ACC112 (cell line): ENCODE measurements around the gene ACTR10.
A peak's percentile ranks its signal among the peaks of the same experiment; 100 is the strongest.

Source experiments
- H2AFZ ChIP-seq: fragments of 200-600 bp; sonication (generic); one replicate; pipeline ENCODE4 v1.6.0; 2017; ENCODE audit warnings: antibody characterized with exemption, low read length; ENCODE audit not compliant: unreplicated experiment
- H3K27ac ChIP-seq: fragments of 200-600 bp; sonication (generic); 2 replicates; pipeline ENCODE4 v1.5.1; 2014; ENCODE audit warnings: low read depth, mild to moderate bottlenecking, antibody characterized with exemption, low read length, moderate library complexity
- H3K27me3 ChIP-seq: fragments of 200-600 bp; sonication (generic); 2 replicates; pipeline ENCODE4 v1.6.1; 2014; ENCODE audit warnings: mild to moderate bottlenecking, antibody characterized with exemption, low read length, moderate library complexity, mixed read lengths; ENCODE audit not compliant: insufficient read depth
- H3K36me3 ChIP-seq: fragments of 200-600 bp; sonication (generic); 2 replicates; pipeline ENCODE4 v1.6.1; 2016; ENCODE audit warnings: mild to moderate bottlenecking, antibody characterized with exemption, low read length, moderate library complexity, mixed read lengths; ENCODE audit not compliant: insufficient read depth
- H3K4me1 ChIP-seq: fragments of 200-600 bp; sonication (generic); one replicate; pipeline ENCODE4 v1.6.1; 2016; ENCODE audit warnings: low read length, mixed read lengths; ENCODE audit not compliant: insufficient read depth, unreplicated experiment, control insufficient read depth
- H3K4me3 ChIP-seq: fragments of 200-600 bp; sonication (generic); 2 replicates; pipeline ENCODE4 v1.5.1; 2014; ENCODE audit warnings: mild to moderate bottlenecking, low read depth, low read length
- H3K79me2 ChIP-seq: fragments of 200-600 bp; sonication (generic); one replicate; pipeline ENCODE4 v1.6.0; 2016; ENCODE audit warnings: low read length; ENCODE audit not compliant: control insufficient read depth, unreplicated experiment, insufficient read depth

Gene ACTR10

DNA sequence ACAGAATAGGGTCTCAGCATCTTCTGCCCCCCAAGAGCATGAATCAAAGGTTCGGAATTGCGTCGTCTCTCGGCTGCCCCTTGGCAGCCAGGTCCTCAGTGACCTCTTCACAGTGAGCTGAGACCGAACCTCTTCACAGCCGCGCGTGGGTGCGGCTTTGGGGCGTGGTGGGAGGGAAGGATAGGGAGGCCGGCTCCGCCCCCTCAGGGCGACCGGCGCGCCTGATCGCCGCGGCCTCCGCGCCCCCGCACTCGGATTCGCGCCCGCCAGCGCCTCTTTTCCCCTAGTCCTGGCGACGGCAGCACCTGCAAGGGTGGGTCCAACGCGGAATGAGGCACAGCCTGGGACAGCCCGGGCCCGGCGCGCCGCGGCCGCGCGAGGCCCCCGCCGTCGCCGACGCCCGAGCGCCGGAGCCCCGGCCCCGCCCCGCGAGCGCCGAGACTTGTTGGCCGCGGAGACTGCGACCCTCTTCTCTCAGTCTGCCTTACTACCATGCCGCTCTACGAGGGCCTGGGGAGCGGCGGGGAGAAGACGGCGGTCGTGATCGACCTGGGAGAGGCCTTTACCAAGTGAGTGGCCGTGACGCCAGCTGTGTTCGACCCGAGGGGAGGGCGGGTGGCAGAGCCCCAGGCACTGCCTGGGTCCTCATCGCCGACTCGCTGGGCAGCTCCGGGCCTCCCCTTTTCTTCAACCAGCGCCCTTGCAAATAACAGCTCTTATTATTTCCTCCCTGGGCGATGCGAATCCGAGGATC, at the start of gene ACTR10:
TSS of gene ACTR10 (plus strand) at position 424 of the 754 bp plus-strand sequence. CDS start at position 493, 69 bp downstream.
- H3K79me2 ChIP-seq = peaks cover 30% of the 10 kb centered on the region
- H3K4me1 ChIP-seq = peaks cover 4% of the 10 kb centered on the region
- H2AFZ ChIP-seq = peak within 1 kb of the TSS; percentile 95
- peak within 1 kb of the TSS; percentile 86 for H3K27ac ChIP-seq
- H3K36me3 ChIP-seq = 0 out of 2 replicates have a peak, but pooled peaks cover 4% of the 10 kb centered on the region
- H3K27me3 ChIP-seq = no peaks in the 10 kb centered on the region
- H3K4me3 ChIP-seq = peak within 1 kb of the TSS; percentile 80

DNA sequence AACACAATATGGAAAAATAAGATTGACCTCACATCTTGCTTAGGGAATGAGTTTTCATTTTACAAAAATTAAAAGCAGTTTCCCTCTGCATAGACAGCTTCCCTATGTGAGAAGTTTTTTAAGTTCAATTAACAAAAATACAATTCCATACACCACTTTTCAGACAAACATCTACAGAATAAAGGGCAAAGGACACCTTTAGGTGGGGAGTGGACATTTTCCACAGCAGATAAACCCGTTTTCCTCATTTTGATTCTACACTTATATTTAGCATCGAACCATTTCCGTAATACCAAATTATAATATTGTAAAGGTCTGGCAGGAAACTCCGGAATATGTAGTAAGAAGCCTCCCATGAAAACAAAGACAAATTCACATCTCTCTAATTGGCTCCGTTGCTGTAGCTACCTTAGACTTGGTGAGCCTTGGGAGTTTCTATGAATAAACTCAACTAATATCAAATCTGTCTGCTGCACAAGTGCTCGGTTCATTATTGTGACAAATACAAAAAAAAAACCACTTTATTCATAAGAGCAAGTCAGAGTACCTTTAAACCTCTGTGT, 49.6 kb upstream of the ACTR10 start:
- peaks cover 5% of the 10 kb centered on the region for H3K4me1 ChIP-seq
- H2AFZ ChIP-seq = no peak overlapping the region
- H3K36me3 ChIP-seq = no peaks in the 10 kb centered on the region
- H3K27me3 ChIP-seq = peaks cover 66% of the 10 kb centered on the region
- no peak overlapping the region for H3K4me3 ChIP-seq
- no peak overlapping the region for H3K27ac ChIP-seq
- no peaks in the 10 kb centered on the region for H3K79me2 ChIP-seq

DNA sequence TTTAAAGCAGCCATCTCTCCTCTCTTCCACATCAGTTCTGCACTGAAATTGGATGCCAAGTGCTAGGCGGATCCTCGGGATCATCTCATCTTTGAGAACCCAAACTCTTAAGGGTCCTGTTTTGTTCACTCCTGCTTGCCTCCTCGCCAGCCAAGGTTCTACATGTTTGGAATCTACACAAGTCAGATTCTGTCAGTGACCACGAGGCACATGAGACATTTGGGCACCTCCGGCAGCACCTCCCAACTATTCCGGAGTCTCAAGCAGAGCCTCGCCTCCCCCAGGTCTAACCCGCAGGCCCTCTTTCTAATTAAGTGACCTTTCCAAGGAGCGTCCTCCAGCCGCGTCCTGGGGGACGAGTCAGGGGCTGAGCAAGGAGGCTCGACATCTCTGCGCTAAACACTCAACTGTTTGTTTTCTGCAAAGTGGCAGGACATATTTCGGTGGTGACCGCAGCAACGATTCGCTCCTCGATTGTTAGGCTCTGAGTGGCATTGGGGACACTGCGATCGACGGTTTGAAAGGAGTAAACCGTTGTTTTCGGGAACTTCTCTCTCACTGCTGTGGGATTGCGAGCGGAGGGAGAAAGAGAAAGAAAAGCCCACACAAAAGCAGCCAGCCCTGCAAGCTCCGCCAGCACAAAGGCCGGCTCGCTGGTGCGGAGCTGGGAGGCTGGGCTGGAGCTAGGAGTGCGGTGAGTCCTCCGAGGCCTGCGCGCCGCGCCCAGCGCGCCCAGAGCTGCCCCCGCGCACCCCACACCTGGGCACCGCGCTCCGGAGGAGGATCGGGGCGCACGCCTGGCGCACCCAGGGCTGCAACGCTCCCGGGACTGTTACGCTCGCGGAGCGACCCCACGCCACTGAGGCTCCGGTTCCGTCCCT, 48.6 kb upstream of the ACTR10 start:
- Histone ChIP-seq H3K4me1 (peaks cover 5% of the 10 kb centered on the region), H3K4me3 (peak overlapping the region; percentile 87), H3K79me2 (no peaks in the 10 kb centered on the region), H3K27me3 (peaks cover 55% of the 10 kb centered on the region), H3K27ac (no peak overlapping the region), H2AFZ (peak overlapping the region; percentile 47), H3K36me3 (no peaks in the 10 kb centered on the region)

DNA sequence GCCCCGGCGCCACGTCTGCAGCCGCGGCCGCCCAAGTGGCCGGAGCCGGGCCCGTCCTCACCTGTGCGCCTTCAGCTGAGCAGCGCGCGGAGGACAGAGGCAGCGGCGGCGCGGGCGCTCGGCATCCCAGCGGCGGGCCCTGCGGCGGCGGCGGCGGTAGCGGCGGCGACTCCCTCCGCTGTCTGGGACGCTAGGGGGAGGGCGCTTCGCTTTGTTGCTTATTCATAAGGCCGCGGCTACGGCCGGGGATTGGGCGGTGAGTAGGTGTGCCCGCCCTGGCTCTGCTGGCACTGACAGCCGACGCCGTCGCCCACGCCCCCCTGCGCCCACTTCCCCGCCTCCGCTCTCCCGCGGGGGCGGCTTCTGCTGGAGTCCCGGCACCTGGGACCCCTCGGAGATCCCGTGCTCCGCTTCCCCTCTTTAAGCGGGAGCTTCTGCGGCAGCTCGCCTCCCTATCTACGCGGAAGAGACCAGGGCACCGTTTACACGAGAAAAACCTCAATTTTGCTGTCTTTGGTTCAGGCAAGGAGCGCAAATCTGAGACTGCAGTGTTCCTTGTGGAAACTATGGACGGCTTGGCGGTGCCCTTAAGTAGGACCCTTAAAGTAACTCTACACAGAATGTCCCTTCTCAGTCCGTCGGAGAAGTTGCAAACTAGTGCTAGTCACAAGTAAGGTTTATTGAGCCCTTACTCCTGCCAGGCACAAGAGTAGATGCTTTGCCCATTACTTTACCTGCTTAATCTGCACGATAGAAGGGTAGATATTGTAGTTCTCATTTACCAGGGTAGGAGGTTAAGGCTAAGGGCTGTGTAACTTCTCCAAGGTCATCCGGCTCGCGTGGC, 47.7 kb upstream of the ACTR10 start, which contains the start of gene ARMH4:
TSS of gene ARMH4 (minus strand) at position 200 of the 844 bp plus-strand sequence. CDS start 12,855 bp downstream, outside the sequence.
- Histone ChIP-seq H3K27me3 (peaks cover 49% of the 10 kb centered on the region), H3K27ac (no peak within 1 kb of the TSS), H3K36me3 (no peaks in the 10 kb centered on the region), H2AFZ (peak within 1 kb of the TSS; percentile 84), H3K79me2 (no peaks in the 10 kb centered on the region), H3K4me1 (peaks cover 5% of the 10 kb centered on the region), H3K4me3 (peak within 1 kb of the TSS; percentile 87)

DNA sequence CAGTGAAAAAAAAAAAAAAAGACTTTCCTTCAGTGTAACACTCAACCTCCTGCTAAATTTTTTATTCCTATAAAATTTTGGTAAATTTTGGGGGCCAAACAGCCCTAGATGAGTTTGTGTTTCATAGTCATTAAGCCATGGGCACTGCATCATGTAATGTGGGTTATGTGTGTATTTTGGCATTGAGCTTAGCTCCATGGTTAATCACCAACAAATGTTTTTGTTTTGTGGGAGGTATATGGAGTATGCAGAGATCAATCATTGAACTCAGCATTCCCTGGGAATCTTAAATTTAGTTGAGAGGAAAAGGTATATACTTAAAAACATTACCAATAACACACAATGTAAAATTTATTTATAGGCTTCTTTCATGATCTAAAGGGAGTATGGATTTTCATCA, 39.4 kb upstream of the ACTR10 start:
- Histone ChIP-seq H3K27me3 (peaks cover 19% of the 10 kb centered on the region), H3K79me2 (no peaks in the 10 kb centered on the region), H3K4me1 (no peaks in the 10 kb centered on the region), H2AFZ (no peak overlapping the region), H3K36me3 (no peaks in the 10 kb centered on the region), H3K4me3 (no peak overlapping the region), H3K27ac (no peak overlapping the region)

DNA sequence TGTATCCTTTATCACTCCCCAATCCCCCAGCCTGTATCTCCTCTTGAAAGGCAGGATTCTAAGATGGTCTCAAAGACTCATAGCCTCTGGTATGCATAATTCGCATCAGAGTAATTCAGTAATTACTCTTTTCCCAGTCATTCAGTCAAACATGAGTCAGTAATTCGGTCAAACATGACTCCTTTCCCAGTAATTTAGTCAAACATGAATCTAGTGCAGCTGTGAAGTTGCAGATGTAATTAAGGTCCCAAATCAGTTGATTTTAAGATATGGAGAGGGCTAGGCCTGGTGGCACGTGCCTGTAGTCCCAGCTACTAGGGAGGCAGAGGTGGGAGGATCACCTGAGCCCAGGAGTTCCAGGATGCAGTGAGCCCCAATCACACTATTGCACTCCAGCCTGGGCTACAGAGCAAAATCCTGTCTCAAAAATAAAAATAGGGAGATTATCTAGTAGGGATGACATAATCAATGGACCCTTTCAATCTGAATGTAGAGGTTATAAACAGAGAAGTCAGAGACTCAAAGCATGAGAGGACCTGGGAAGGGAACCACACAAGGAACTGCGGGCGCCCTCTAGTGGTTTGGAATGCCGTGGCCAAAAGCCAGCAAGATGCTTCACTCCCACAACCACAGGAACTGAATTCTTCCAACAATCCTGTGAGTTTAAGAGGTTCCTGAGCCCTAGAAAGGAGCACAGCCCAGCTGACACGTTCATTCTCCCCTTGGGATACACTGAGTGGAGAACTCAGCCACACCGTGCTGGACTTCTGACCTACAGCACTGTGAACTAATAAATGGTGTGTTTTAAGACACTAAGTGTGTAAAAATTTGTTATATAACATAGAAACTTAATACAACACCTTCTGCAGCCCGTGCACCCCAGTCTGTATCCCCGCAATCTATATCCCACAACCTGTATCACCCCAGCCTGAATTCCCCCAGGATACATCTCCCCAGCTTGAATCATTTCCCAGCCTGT, 33.7 kb upstream of the ACTR10 start:
- H3K79me2 ChIP-seq = no peaks in the 10 kb centered on the region
- no peaks in the 10 kb centered on the region for H3K36me3 ChIP-seq
- no peak overlapping the region for H3K4me3 ChIP-seq
- H3K27ac ChIP-seq = no peak overlapping the region
- no peaks in the 10 kb centered on the region for H3K27me3 ChIP-seq
- peaks cover 5% of the 10 kb centered on the region for H3K4me1 ChIP-seq
- peak overlapping the region; percentile 57 for H2AFZ ChIP-seq

DNA sequence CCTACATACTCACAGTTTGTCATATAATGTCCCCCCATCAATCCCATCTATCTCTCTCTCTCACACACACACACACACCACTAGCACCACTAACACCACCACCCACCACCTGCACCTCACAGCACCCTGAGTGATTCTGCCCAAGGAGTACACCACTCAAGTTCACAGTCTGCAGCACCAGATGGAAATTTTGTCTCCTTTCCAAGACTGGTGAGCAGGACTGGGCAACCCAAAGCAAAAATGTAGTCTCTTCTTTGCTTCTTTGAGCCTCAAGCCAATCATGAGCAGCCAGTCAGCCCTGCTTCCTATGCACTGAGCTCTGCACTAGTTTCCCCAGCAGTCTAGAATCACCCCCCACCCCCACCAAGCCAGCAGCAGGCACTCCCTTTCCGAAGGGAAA, 32.9 kb upstream of the ACTR10 start:
- Histone ChIP-seq H3K79me2 (no peaks in the 10 kb centered on the region), H3K4me1 (peaks cover 5% of the 10 kb centered on the region), H2AFZ (no peak overlapping the region), H3K27me3 (no peaks in the 10 kb centered on the region), H3K4me3 (no peak overlapping the region), H3K36me3 (no peaks in the 10 kb centered on the region), H3K27ac (no peak overlapping the region)

DNA sequence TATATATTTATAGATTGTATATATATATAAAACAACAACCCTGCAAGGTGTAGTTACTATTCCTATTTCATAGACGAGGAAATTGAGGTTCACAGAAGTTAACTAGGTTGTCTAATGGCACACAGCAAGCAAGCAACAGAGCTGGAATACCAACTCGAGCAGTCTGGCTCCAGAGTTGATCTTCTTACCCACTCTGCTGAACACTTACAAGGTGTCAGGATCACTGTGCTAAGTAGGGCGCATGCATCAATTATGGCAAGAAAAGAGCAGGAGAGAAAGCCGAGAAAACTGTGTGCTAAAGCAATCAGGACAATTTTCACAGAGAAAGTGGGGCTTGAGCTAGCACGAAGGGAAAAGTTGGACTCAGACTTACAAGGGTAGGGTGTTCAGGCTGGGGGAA, 32.1 kb upstream of the ACTR10 start:
- no peak overlapping the region for H3K4me3 ChIP-seq
- H2AFZ ChIP-seq = no peak overlapping the region
- no peaks in the 10 kb centered on the region for H3K79me2 ChIP-seq
- no peaks in the 10 kb centered on the region for H3K27me3 ChIP-seq
- peaks cover 5% of the 10 kb centered on the region for H3K4me1 ChIP-seq
- H3K27ac ChIP-seq = no peak overlapping the region
- H3K36me3 ChIP-seq = no peaks in the 10 kb centered on the region

DNA sequence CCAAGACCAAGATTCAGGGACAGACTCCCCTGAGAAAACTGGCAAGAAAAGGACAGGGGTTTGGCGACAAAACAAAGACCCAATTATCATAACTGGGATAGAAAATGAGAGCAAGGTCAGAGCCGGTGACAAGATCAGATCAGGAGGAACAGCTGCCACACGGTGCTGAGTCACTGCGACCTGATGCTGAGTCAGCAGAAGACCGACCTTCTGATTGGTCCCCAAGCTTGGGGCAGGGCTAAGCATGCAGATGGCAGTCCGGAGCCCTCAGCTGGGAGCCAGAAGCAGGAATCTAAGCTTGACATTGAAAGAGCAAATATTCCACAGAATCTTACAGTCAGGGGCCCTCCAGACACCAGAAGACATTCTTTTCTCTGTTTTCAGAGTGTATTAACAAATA, 28.9 kb upstream of the ACTR10 start:
- Histone ChIP-seq H2AFZ (peak overlapping the region; percentile 39), H3K4me3 (no peak overlapping the region), H3K27ac (no peak overlapping the region), H3K36me3 (no peaks in the 10 kb centered on the region), H3K79me2 (no peaks in the 10 kb centered on the region), H3K4me1 (peaks cover 2% of the 10 kb centered on the region), H3K27me3 (no peaks in the 10 kb centered on the region; the same call in 1 of the 2 replicates)
